Thyroid gland (tissue), 4 donors: ENCODE measurements around the gene DCXR.

ENCODE experiments used
- CTCF ChIP-seq, 6 experiments: fragments of 200-600 bp in 3 of 6; fragments of 450-650 bp in 3 of 6; sonication (generic) in 3 of 6; IDR thresholded peaks; one replicate each; pipeline ENCODE4 v1.5.1; 2016 to 2019; ENCODE audit warnings: antibody characterized with exemption in 6 of 6, mild to moderate bottlenecking in 2 of 6, inconsistent platforms in 1 of 6, moderate library complexity in 1 of 6
- POLR2A ChIP-seq, 2 donors: fragments of 450-650 bp; IDR thresholded peaks; one replicate each; pipeline ENCODE4 v1.6.1; 2017; ENCODE audit warnings: antibody characterized with exemption in 2 of 2, mild to moderate bottlenecking in 2 of 2, moderate library complexity in 1 of 2

GRCh38 chr17:82054351-82055022, 17.0 kb upstream of the DCXR start:
- no peak for TF ChIP-seq CTCF (IDR thresholded peaks at IDR 0.05)
- no peak for TF ChIP-seq POLR2A (IDR thresholded peaks at IDR 0.05)
